ENCODE data around the gene TUBB. TPM values are rescaled to one million over a fixed set of nuclear protein-coding genes. Genes with fewer than 3 reads are reported as not detected.

The TUBB gene
- total RNA-seq, 1 donor from 2014 or later = 187 TPM

- no peak overlapping the region for H3K4me3 ChIP-seq
- peaks cover 55% of the 10 kb centered on the region for H3K4me1 ChIP-seq
- intact Hi-C loops (cut with micrococcal nuclease) = loop anchor here (10.0 kb wide), 2 partner anchors 77 to 137 kb away; partner anchors contain the start of gene DDR1
- no peaks in the 10 kb centered on the region for H3K36me3 ChIP-seq
- DNase-seq = no peak
- no peaks in the 10 kb centered on the region for H3K27me3 ChIP-seq (ENCODE audit: low read depth)
- no peaks in the 10 kb centered on the region for H3K9me3 ChIP-seq (replicated peaks)
- no peak for TF ChIP-seq CTCF (IDR thresholded peaks at IDR 0.05; ENCODE audit: borderline replicate concordance)
- H3K27ac ChIP-seq (replicated peaks) = peak overlapping the region; percentile 14
Observed at GRCh38 chr6:30747902-30748769, 28.0 kb downstream of the TUBB start.

GRCh38 chr6:30748851-30749540 is 28.8 kb downstream of the TUBB start:
- Histone ChIP-seq H3K36me3 (no peaks in the 10 kb centered on the region), H3K9me3 (replicated peaks) (no peaks in the 10 kb centered on the region), H3K27ac (replicated peaks) (peak overlapping the region; percentile 31), H3K4me1 (peaks cover 59% of the 10 kb centered on the region), H3K4me3 (no peak overlapping the region), H3K27me3 (ENCODE audit: low read depth) (no peaks in the 10 kb centered on the region)
- intact Hi-C loops (cut with micrococcal nuclease) = loop anchor here (10.0 kb wide), 2 partner anchors 76 to 136 kb away; partner anchors contain the start of gene DDR1
- DNase-seq = no peak
- TF ChIP-seq CTCF (IDR thresholded peaks at IDR 0.05; ENCODE audit: borderline replicate concordance) = no peak

- no peaks in the 10 kb centered on the region for H3K36me3 ChIP-seq
- no peaks in the 10 kb centered on the region for H3K27me3 ChIP-seq (ENCODE audit: low read depth)
- TF ChIP-seq CTCF (IDR thresholded peaks at IDR 0.05; ENCODE audit: borderline replicate concordance) = no peak
- no peak for DNase-seq
- no peak overlapping the region for H3K4me3 ChIP-seq
- peaks cover 52% of the 10 kb centered on the region for H3K4me1 ChIP-seq
- intact Hi-C loops (cut with micrococcal nuclease) = loop anchor here (10.0 kb wide), 2 partner anchors 75 to 135 kb away; partner anchors contain the start of gene DDR1
- H3K27ac ChIP-seq (replicated peaks) = peak overlapping the region; percentile 94
- H3K9me3 ChIP-seq (replicated peaks) = no peaks in the 10 kb centered on the region
Observed at GRCh38 chr6:30749554-30750378, 29.6 kb downstream of the TUBB start.

GRCh38 chr6:30750379-30750668 is 30.2 kb downstream of the TUBB start:
- intact Hi-C loops (cut with micrococcal nuclease) = no loop called here
- Histone ChIP-seq H3K4me1 (peaks cover 47% of the 10 kb centered on the region), H3K27ac (replicated peaks) (peak overlapping the region; percentile 94), H3K4me3 (no peak overlapping the region), H3K36me3 (no peaks in the 10 kb centered on the region), H3K27me3 (ENCODE audit: low read depth) (no peaks in the 10 kb centered on the region), H3K9me3 (replicated peaks) (no peaks in the 10 kb centered on the region)
- no peak for DNase-seq
- no peak for TF ChIP-seq CTCF (IDR thresholded peaks at IDR 0.05; ENCODE audit: borderline replicate concordance)
